HUDEP-2 (cell line): ENCODE measurements around the gene GBP5.
"Not testable (repeated sequence)": the region's sequence is repeated elsewhere in the genome, so short reads cannot be mapped to it uniquely, and the experiment has no call there.

ENCODE experiments used
- DNase-seq, 76 experiments: peaks; one replicate each; lab custom pipeline; 2025; ENCODE audit not compliant: unreplicated experiment in 76 of 76; lab: John Stamatoyannopoulos, UW

GBP5 gene

DNA sequence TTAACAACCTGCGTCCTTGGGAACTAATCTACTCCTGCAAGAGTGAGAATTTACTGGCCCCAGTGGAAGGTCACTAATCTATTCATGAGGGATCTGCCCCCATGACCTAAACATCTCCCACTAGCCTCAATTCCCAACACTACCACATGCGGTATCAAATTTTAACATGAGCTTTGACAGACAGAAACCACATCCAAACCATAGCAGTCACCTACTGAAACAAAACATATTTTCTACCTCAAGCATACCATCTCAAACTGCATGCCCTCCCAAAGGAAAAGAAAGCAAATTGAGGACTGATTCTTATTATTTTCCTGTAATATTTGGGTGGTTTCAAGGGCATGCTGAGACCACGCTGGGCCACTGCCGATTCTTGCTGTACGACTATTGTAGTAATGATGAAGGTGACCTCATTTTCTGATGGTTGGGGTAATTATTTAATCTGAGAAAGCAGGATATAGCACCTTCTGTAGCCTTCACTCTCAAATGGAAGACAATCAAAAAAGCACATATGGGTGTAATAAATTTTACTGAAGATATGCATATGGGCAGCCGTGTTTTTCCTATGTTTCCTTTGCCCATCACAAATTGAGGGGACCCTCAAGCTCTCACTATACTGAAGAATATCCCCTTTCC is 13.2 kb upstream of the GBP5 start:
- DNase-seq = no peak

- not testable (repeated sequence) for DNase-seq
These were observed 11.6 kb upstream of the GBP5 start for GRCh38 chr1:89284078-89284763.

- DNase-seq = no peak
These were observed 8.1 kb upstream of the GBP5 start for GRCh38 chr1:89280766-89281165.

DNA sequence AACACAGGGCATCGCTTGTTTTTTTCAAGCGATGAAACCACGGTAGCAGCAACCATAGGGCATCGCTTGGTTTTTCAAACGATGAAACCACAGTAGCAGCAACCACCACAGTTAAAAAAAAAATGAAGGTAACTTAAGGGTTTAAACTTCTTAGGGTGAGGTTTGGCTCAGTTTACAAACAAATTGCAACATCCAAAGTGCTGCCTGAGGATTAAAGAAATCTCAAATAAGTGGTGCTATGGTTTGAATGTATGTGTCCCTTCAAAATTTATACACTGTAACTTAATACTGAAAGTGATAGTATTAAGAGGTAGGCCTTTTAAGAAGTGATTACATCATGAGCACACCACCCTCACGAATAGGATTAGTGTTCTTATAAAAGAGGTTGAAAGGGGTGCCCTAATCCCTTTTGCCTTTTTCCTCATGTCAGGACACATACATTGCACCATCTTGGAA is 6.4 kb upstream of the GBP5 start:
- no peak for DNase-seq

- DNase-seq = no peak
These were observed 5.1 kb upstream of the GBP5 start for GRCh38 chr1:89277725-89278124.

- no peak for DNase-seq
These were observed 4.0 kb upstream of the GBP5 start for GRCh38 chr1:89276690-89277089.

DNA sequence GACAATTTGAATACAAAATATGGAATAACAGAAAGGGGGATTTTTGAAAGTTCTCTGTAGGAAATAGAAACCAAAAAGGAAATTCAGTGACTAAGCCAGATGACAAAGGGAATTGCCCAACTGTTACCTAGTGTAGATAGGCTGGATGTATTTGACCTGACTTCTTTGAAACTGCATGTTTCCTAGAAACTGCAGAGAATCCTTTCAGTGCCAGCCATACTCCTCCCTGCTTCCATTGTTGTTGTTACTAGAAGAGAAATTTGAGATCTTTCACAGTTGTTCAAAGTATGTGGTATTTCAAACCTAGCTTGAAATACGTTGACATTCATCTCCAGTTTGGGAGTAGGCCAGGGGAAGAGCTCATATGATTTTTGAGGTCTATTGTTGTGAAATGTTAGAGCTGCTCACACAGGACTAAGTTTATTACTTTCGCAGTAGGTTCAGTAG is 1.8 kb upstream of the GBP5 start:
- no peak for DNase-seq

- no peak for DNase-seq
These were observed 691 bp upstream of the GBP5 start for GRCh38 chr1:89273324-89273778.

DNA sequence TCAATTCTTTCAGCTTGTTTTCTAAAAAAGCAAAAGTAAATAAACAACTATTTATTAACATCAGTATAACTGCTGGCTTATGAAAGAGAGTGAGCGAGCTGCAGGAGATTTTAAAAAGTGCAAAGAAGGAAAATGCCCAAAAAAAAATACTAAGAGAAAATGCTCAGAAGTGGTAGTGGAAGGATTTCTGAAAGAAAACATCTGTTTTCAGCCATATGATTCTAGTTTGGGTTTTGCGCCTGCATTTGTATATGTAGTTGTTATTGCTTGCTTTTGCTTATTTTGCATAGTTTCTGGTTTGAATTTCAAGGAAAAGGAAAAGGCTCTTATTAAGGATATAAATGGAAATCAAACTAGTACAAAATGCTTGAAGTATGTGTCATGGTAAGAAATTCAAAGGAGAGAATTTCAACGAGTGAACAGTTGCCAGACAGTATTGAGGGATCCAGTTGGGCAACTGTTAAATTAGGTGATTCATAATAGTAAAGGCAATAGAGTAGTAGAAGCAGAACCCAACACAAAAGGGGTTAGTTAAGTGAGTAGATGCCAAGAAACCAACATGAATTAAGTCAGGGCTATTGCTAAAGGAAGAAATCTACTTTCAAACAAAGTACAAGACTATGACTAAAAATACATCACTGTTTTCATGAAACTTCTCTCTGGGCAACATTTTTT is 1.2 kb downstream of the GBP5 start:
- no peak for DNase-seq

DNA sequence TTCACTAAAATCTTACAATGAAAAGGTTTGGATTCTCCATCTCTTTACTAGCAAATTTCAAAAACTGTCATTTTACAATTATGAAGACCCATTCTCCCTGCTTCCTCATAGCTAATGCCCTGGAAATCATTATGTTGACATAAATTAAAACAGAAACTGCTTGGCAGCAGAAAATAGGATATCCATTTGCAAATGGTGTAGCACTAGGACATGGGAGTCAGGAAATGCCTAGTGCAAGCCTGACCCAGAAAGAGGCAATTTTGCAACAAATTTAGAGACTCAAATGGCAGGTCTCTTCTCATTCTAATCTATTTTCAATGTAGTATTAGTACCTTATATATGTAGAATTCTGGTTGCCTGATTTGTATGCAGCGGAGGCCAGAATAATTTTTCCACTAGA is 2.2 kb downstream of the GBP5 start:
- DNase-seq = no peak

DNA sequence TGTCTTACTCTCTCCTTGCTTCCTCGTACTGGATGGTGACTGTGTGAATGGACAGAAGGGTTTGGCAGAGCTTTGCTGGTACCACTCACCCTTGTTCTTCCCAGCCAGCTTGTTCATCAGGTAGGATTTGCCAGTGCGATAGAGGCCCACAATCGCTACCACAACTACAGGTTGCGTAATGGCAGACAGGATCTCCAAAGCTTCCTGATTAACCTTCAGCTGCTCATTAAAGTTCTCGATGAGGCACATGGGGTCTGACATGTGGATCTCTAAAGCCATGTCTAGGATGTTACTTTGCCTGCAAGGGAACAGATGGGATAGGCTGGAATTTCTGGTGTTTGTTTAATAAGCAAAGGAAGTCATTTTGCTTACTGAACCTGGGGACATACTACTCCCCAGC is 3.4 kb downstream of the GBP5 start:
- DNase-seq = no peak

GRCh38 chr1:89262643-89263042 is 10.0 kb downstream of the GBP5 start:
- DNase-seq = no peak

DNA sequence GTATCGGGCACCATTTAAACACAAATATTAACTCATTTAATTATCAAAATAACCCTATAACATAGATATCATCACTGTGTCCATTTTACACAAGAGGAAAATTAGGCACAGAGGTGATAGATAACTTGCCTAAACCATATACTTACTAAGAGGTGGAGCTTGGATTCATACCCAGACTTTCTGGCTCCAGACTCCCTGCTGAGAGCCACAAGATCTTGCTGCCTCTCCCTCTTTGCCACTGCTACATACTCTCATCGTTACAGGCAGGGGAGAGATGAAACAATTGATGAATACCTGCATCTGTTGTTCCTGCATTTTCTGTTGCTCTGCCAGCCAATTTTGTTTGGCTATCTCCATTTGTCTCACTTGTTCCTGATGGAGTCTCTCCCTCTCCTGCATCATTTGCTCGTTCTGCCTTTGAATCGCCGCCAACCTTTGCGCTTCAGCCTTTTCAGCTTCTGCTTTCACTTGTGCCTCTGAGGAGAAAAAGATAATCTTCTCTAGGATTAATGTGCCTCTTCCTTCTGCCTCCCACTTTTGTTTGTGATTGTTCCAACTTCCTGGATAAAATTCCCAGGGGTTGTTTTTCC is 10.6 kb downstream of the GBP5 start:
- DNase-seq = no peak

DNA sequence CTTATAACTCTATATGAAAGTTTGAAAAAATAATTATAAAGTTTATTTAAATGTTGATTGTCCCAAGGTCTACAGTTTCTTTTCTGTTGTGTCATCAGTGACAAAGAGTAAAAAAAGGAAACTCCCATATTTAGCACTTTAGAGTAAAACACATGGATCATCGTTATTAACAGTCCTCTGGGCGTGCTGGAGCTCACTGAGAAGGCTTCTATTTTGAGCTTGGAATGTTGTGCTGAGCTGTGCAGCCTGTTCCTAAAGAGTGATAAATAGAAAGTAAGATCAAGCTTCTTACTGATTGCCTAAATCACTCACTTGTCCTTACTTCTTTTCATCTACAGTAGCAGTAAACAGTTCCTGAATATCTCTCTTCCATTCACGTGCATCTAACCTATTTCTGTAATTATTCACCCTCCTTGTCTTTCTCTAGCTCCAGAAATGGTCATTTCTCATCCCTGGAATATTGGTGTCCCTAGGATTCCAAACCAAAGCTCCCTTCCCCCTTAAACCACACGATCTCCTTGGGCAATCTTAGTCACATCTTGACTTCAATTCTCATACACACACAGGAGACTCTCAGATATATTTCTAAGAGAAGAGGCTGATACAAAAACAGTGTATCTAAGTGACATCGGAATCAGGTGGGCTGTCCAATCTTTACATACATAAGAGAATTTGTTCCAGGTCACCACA is 11.9 kb downstream of the GBP5 start:
- DNase-seq = no peak

- DNase-seq = no peak
These were observed 12.6 kb downstream of the GBP5 start for GRCh38 chr1:89260042-89260441.

DNA sequence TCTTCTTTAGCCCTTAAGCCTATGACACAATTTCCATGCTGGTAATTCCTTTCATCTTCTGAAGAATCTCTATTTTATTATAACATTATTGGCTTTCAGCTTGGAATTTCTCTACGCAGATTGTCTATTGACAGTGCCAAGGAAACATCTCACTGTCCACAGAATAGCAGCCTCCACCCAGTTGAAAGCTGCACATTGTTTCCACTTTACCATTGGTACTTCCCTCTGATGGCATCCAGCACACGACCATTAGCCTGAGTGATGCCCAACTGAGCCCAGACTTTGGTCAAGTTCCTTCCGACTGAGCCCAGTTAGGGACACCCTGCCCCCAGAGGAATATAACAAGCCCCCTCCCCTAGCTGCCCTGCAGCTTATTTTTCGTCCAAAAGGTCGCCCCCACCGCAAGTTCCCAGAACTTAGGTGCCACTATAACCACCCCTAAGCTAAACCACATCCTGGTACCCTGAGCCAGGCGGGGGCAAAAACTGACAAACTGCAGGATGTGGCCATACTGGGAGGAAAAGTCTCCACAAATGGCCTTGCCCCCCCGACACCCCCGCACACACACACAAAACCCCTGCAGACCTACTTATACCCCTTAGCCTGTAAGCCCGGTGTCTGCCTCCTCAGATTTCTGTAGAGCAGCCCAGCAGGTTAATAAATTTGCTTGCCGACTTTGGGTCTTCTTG is 13.2 kb downstream of the GBP5 start:
- no peak for DNase-seq

- no peak for DNase-seq
These were observed 15.6 kb downstream of the GBP5 start for GRCh38 chr1:89257041-89257440.

DNA sequence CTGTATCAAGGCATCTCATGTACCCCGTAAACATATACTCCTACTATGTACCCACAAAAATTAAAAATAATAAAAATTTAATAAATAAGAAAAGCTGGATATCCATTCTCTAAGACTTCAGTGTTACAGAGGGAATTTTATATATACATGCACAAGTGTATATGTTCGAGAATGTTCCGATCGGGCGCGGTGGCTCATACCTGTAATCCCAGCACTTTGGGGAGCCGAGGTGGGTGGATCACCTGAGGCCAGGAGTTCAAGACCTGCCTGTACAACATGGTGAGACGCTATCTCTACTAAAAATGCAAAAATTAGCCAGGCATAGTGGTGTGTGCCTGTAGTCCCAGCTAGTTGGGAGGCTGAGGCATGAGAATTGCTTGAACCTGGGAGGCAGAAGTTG is 17.1 kb downstream of the GBP5 start:
- DNase-seq = not testable (repeated sequence)

GRCh38 chr1:89254658-89255287 is 17.9 kb downstream of the GBP5 start:
- no peak for DNase-seq

DNA sequence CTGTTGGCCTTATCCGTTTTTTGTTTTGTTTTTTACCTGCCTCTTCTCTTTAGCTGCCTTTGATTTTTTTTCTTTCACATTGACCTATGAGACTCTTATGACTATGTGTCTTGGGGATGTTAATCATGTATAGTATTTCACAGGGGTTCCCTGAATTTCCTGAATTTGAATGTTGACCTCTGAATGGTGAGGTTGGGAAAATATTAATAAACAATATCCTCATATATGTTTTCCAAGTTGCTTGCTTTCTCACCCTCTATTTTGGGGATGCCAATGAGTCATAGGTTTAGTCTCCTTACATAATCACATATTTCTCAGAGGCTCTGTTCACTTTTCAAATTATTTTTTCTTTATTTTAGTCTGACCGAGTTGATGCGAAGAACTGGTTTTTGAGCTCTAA is 29.6 kb downstream of the GBP5 start:
- no peak for DNase-seq
